Measurements from ENCODE around the gene MAP3K3.

GRCh38 chr17:63689479-63689878 lies 67.3 kb downstream of the MAP3K3 start:
- TF ChIP-seq CTCF (IDR thresholded peaks at IDR 0.05): no peak
- no peak for TF ChIP-seq POLR2AphosphoS5 (IDR thresholded peaks at IDR 0.05)
- no peak for TF ChIP-seq POLR2A (IDR thresholded peaks at IDR 0.05)
